Activated CD4-positive, alpha-beta T cell treated with anti-CD3 and anti-CD28 coated beads, Interleukin-2, Interleukin-4, amounts not matched to agents 100 ng/mL and 50 ng/mL, durations not matched to agents 16 hours and 8 hours (primary cell): ENCODE results near the gene NACC1.

Experiments used
- DNase-seq: peaks from one replicate; pipeline ENCODE4 v3.0.0-alpha.2; 2020; ENCODE audit warnings: low spot score

NACC1 gene

GRCh38 chr19:13120817-13121216 is 2.8 kb downstream of the NACC1 start:
- DNase-seq: no peak

GRCh38 chr19:13121551-13122274 is 3.6 kb downstream of the NACC1 start:
- DNase-seq: no peak

- DNase-seq: no peak
Measured at GRCh38 chr19:13122275-13122878, 4.3 kb downstream of the NACC1 start.

DNA sequence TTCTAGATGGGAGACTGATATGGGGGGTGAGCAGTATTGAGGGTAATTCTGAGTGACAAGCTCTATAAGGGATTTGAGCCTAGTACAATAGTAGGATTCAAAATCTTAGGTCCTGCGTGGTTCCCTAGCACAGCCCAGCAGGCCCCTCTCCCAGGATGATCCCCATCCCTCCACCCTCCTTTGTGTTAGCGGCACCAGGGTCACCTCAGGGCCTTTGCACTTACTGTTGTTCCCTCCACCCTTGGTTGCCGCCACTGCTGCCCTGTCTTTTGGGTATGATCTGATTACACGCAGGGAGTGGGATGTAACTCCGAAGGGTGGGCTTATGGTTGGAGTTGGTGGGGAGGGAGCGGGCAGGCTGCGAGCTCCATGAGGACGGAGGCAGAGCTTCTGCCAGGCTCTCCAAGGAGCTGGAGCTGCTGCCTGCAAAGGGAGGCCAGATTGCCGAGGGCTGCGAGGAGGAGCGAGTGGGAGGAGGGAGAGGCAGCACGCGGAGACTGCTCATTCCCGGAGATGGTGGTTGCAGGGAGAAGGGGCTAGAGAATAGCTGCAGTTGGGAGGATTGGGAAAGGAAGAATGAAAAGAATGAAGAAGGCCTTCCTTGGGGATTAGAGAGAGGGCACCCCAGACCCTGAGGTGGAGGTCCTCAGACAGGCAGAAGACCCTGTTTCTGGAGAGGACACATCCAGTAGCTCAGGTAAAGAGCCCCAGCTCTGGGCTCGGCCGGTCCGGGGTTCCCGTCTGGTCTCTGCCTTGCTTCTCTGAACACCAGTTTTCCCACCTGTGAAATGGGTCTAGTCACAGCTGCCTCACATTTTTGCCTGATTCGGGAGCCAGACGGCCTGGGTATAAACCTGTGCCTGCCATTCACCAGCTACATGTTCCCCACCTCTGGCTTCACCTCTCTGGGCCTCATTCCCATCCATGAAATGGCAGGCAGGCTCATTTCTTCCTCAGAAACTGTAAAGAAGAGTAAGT is 5.2 kb downstream of the NACC1 start:
- DNase-seq: no peak

DNA sequence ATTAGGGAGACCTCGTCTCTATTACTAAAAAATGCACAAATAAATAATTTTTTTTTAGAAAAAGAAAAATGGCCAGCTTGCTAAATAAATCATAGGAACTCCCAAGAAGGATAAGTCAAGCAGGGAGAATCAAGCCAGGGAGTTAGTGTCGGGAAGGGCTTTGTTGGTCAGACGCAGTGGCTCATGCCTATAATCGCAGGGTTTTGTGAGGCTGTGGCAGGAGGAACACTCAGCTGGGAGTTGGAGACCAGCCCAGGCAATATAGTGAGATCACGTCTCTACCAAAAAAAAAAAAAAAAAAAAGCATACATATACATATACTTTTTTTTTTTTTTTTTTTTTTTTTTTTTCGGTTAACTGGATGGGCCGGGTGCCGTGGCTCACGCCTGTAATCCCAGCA is 9.0 kb downstream of the NACC1 start:
- DNase-seq: no peak

- DNase-seq: no peak
Measured at GRCh38 chr19:13127811-13128575, 9.9 kb downstream of the NACC1 start.

- no peak for DNase-seq
Measured at GRCh38 chr19:13128583-13128982, 10.5 kb downstream of the NACC1 start.

- DNase-seq: no peak
Measured at GRCh38 chr19:13129384-13129783, 11.3 kb downstream of the NACC1 start.

DNA sequence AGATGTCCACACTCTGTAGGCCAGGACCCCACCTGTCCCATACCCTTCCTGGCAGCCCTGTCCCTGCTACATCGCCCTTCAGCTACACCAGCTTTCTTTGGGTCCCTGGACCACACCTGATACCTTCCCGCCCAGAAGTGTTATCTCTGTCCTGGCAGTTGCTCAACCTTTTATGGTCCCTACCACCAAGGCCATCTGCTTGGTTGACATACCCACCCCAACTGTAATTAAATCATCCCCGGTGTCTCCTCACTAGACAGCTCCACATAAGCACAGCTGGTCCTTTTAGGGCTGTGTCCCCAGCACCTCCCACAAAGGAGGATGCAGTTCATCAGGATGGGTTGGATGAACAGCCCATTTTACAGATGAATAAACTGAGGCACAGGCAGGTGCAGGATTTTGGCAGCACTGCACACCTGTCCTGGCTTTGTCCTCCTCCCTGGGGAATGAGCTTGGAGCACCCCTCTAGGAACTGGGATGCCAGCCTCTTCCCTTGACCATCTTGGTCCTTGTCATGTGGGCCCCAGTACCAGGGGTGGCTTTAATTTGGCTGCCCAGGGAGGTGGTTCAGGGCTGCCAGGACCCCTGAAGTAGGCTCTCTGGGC is 12.9 kb downstream of the NACC1 start:
- DNase-seq: no peak

DNA sequence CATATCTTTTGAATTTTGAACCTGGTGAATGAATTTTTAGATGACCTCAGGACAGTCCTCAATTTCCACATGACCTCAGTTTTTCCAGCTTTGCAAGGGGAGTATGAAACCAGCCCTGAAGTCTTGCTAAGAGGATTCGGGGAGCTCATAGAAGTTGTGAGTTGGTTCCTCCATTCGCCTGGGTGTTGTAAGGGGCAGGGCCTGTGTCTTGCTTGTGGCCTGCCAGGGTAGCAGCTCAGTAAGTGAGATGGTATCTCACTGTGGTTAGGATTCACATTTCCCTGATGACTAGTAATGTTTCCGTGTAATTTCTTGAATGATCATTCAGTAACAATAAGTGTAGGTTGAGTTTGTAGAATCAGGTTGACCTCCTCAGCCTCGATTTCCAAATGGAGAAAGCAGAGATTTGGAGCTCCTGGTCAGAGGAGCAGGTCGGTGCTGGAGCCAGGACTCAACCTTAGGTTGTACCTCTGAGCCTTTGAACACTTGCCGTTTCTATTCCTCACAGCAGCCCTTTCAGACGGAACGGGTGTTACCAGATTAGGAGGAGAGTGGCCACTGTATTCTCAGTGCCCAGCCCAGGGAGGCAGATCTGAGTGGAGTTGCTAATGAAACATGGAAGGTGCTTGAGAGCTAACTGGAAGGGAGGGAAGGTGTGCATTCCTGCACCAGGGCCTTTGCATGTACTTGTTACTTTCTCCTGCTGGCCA is 14.6 kb downstream of the NACC1 start:
- DNase-seq: peak; percentile 88

GRCh38 chr19:13133241-13133870 is 15.3 kb downstream of the NACC1 start:
- no peak for DNase-seq

GRCh38 chr19:13134626-13135025 is 16.6 kb downstream of the NACC1 start:
- DNase-seq: no peak

GRCh38 chr19:13135068-13136062 is 17.3 kb downstream of the NACC1 start:
- DNase-seq: no peak

- no peak for DNase-seq
Measured at GRCh38 chr19:13137290-13137794, 19.3 kb downstream of the NACC1 start.

DNA sequence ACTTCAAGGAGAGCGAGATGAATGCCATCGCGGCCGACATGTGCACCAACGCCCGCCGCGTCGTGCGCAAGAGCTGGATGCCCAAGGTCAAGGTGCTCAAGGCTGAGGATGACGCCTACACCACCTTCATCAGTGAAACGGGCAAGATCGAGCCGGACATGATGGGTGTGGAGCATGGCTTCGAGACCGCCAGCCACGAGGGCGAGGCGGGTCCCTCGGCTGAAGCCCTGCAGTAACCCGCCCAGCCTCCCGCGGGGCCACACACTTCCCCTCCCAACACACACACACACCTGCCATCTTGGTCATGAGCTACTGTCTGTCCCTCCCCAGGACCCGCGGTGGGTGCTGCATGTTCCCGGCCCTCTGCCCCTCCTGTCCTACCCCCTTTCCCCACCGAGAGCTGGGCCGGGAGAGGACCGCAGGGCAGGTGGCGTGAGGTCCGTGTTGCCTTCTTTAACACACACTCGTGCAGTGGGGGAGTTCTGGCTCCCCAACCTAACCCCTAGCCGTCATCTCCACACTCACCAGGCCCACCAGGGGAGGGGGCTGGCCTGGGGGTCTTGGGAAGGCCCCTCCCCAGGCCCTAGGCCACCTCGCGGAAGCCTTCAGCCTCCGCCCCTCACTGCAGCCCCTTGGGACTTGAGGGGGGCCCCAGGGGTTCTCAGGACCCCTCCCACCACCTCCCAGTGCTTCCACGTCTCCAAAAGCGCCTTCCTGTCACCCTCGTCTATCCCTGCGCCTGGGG is 20.3 kb downstream of the NACC1 start:
- no peak for DNase-seq

- DNase-seq: no peak
Measured at GRCh38 chr19:13138916-13139198, 20.8 kb downstream of the NACC1 start.

DNA sequence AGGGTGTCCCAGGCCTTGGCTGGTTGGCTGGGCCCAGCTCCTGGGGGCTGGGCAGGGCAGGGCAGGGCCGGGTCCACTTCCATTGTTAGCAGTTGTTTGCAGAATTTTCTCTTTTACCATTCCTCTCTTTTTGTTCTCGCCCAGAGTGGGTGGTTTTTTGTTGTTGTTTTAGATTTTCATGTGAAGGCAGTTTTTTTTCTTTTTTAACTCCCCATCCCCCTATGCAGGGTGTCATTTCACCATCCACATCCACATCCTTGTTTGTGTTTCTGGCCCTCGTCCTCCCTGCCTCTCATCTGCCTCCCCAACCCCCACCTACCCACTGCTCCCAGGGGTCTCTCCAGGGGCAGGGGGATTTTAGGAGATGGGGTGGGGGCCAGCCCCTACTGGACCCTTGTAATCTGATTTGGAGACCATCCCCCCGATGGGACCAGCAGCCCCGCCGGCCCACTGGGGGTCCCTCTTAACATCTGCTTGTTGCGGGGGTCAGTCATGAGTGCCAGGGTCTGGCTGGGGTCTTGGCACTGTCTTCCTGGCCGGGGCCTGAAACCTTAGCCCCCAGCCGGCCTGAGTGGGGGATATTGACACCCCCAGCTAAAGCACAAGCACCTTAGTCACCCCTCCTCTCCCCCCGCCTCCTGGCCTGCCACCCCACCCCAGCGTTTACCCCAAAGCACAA is 21.7 kb downstream of the NACC1 start:
- DNase-seq: no peak
